K562 (cell line): ENCODE measurements around the gene ADORA2B. TPM values are rescaled to one million over a fixed set of nuclear protein-coding genes. Genes with fewer than 3 reads are reported as not detected.
A peak's percentile ranks its signal among the peaks of the same experiment; 100 is the strongest.

Experiments used
- ATAC-seq: fragments of 200-7000 bp; cut with Tn5 transposase; 3 replicates; pipeline ENCODE4 v1.9.1; 2020; ENCODE audit warnings: moderate library complexity
- BruUV-seq: library from RNA; stranded (reverse); fragments of 400-500 nt; replicated peaks from 2 replicates; lab custom pipeline; 2021; lab: Mats Ljungman, UMichigan
- CTCF ChIA-PET: fragments of 300-600 bp; formaldehyde crosslinking; extraction: SDS; loops from one replicate; lab custom pipeline; 2021; ENCODE audit warnings: low intra/inter-chr PET ratio; lab: Yijun Ruan, JAX
- POLR2A ChIA-PET: fragments of 300-600, 350-650 bp; sonication (Branson Sonifier 250); formaldehyde crosslinking; extraction: SDS; loops from one replicate; lab custom pipeline; 2021; ENCODE audit warnings: antibody characterized with exemption, inconsistent platforms; lab: Yijun Ruan, JAX
- DNase-seq, 4 experiments: peaks; one replicate each; pipeline versions ENCODE4 v3.0.0 to v3.0.0-alpha.2; 2011 to 2018; ENCODE audit warnings: low spot score in 3 of 4, mixed read lengths in 3 of 4; ENCODE audit errors: extremely low read depth in 1 of 4
- FAIRE-seq: peaks from 2 replicates; lab custom pipeline; 2011; peaks lifted over from hg19 to GRCh38; lab: Jason Lieb, UNC
- H2AFZ ChIP-seq: 2 replicates; pipeline ENCODE4 v1.6.0; 2011; ENCODE audit warnings: low read depth, low read length, control low read depth, inconsistent platforms
- H3K27ac ChIP-seq: fragments of 200-600 bp; 3 replicates; pipeline ENCODE4 v1.8.0; 2011; ENCODE audit warnings: low read depth, mild to moderate bottlenecking, control low read depth, inconsistent platforms, low read length, moderate library complexity, mixed read lengths; ENCODE audit errors: extremely low read depth
- H3K27me3 ChIP-seq, 2 experiments: fragments of 300-600 bp in 1 of 2; 2 replicates in 1 of 2; 3 replicates in 1 of 2; pipeline versions ENCODE4 v1.6.0 to v1.8.0; 2011; ENCODE audit warnings: inconsistent platforms in 2 of 2, low read length in 2 of 2, mild to moderate bottlenecking in 1 of 2, mixed read lengths in 1 of 2, moderate library complexity in 1 of 2; ENCODE audit not compliant: control insufficient read depth in 2 of 2, insufficient read depth in 2 of 2
- H3K36me3 ChIP-seq: fragments of 300-600 bp; 3 replicates; pipeline ENCODE4 v1.8.0; 2011; ENCODE audit warnings: mild to moderate bottlenecking, low read length, inconsistent platforms; ENCODE audit not compliant: control insufficient read depth, insufficient read depth
- H3K4me1 ChIP-seq, 2 experiments: fragments of 200-600 bp in 1 of 2; replicated peaks in 1 of 2; 2 replicates in 1 of 2; 3 replicates in 1 of 2; pipeline versions ENCODE4 v1.5.1 to v1.8.0; 2011; ENCODE audit warnings: inconsistent platforms in 2 of 2, low read length in 2 of 2, mild to moderate bottlenecking in 1 of 2, mixed read lengths in 1 of 2, moderate library complexity in 1 of 2; ENCODE audit not compliant: control insufficient read depth in 2 of 2, insufficient read depth in 2 of 2
- H3K4me2 ChIP-seq: 2 replicates; pipeline ENCODE4 v1.6.1; 2011; ENCODE audit warnings: low read length, control low read depth, inconsistent platforms, mixed read lengths; ENCODE audit not compliant: insufficient read depth
- H3K4me3 ChIP-seq: fragments of 200-600 bp; sonication (generic), shearing (Covaris generic); 2 replicates; pipeline ENCODE4 v1.5.1; 2016; ENCODE audit warnings: control low read depth, inconsistent platforms
- H3K79me2 ChIP-seq: fragments of 200-600 bp; 3 replicates; pipeline ENCODE4 v1.8.0; 2011; ENCODE audit warnings: low read length, inconsistent platforms; ENCODE audit not compliant: control insufficient read depth, insufficient read depth
- H3K9ac ChIP-seq, 2 experiments: 2 replicates each; pipeline versions ENCODE4 v1.6.0 to v1.6.1; 2011; ENCODE audit warnings: low read depth in 2 of 2, low read length in 2 of 2, control low read depth in 1 of 2, inconsistent platforms in 1 of 2, mild to moderate bottlenecking in 1 of 2, mixed read lengths in 1 of 2; ENCODE audit not compliant: insufficient read depth in 1 of 2
- H3K9me1 ChIP-seq: one replicate; pipeline ENCODE4 v1.6.0; 2011; ENCODE audit warnings: inconsistent platforms, mild to moderate bottlenecking, low read length, moderate library complexity; ENCODE audit not compliant: control insufficient read depth, insufficient read depth
- H3K9me3 ChIP-seq: replicated peaks from 2 replicates; pipeline ENCODE4 v1.5.1; 2011; ENCODE audit warnings: low read depth, low read length, inconsistent platforms; ENCODE audit not compliant: control insufficient read depth, insufficient read depth
- H4K20me1 ChIP-seq: replicated peaks from 2 replicates; pipeline ENCODE4 v1.6.1; 2011; ENCODE audit warnings: low read length, inconsistent platforms, mixed read lengths; ENCODE audit not compliant: control insufficient read depth, insufficient read depth
- BCL6 ChIP-seq: fragments of 250-450 bp; sonication (Bioruptor Pico); IDR thresholded peaks from 2 replicates; pipeline ENCODE4 v1.4.0; 2020
- CLOCK ChIP-seq: fragments of 250-450 bp; sonication (Bioruptor Pico); IDR thresholded peaks from 2 replicates; pipeline ENCODE4 v1.4.0; 2020; ENCODE audit warnings: mild to moderate bottlenecking, moderate library complexity, borderline replicate concordance
- HES1 ChIP-seq: fragments of 450-650 bp; IDR thresholded peaks from 2 replicates; pipeline ENCODE4 v1.6.1; 2016; ENCODE audit warnings: low read depth, mild to moderate bottlenecking, moderate library complexity
- JUN ChIP-seq, 2 experiments: sonication (generic) in 1 of 2; formaldehyde crosslinking in 1 of 2; IDR thresholded peaks; 2 replicates each; pipeline versions ENCODE4 v1.6.1 to v1.8.0; 2012 to 2022; ENCODE audit warnings: borderline replicate concordance in 2 of 2, mild to moderate bottlenecking in 2 of 2, improper control_type of control experiment in 1 of 2, low read depth in 1 of 2, low read length in 1 of 2, missing genetic modification reagents in 1 of 2
- NBN ChIP-seq: fragments of 450-650 bp; IDR thresholded peaks from 2 replicates; pipeline ENCODE4 v1.6.1; 2016; ENCODE audit warnings: low read depth, mild to moderate bottlenecking
- PKNOX1 ChIP-seq: fragments of 450-650 bp; IDR thresholded peaks from 2 replicates; pipeline ENCODE4 v1.6.1; 2016
- SAP30 ChIP-seq: fragments of 200-600 bp; sonication (generic); IDR thresholded peaks from 2 replicates; pipeline ENCODE4 v1.6.1; 2012; ENCODE audit warnings: borderline replicate concordance, low read depth, mild to moderate bottlenecking, moderate library complexity, low read length, control low read depth, inconsistent platforms; ENCODE audit not compliant: insufficient read depth, poor library complexity, severe bottlenecking
- SMARCC2 ChIP-seq: fragments of 450-650 bp; IDR thresholded peaks from 2 replicates; pipeline ENCODE4 v1.6.1; 2017; ENCODE audit warnings: antibody characterized with exemption, moderate library complexity, mild to moderate bottlenecking, low read depth
- SRSF7 ChIP-seq: fragments of 200-400 bp; formaldehyde crosslinking; optimal IDR thresholded peaks from 2 replicates; pipeline ENCODE3; 2017; ENCODE audit warnings: mild to moderate bottlenecking, low read depth, low read length
- TAL1 ChIP-seq: fragments of 450-650 bp; IDR thresholded peaks from 2 replicates; pipeline ENCODE4 v1.6.1; 2016; ENCODE audit warnings: mild to moderate bottlenecking
- TCF7L2 ChIP-seq: fragments of 150-350 bp; IDR thresholded peaks from 2 replicates; pipeline ENCODE4 v1.6.1; 2016; ENCODE audit warnings: low read depth, mild to moderate bottlenecking, low read length, moderate library complexity
- ZEB2 ChIP-seq: fragments of 450-650 bp; IDR thresholded peaks from 2 replicates; pipeline ENCODE4 v1.6.1; 2016
- ZHX1 ChIP-seq: fragments of 150-350 bp; conservative IDR thresholded peaks from 2 replicates; pipeline ENCODE4 v1.6.1; 2014; ENCODE audit warnings: low read length
- ZKSCAN3 ChIP-seq: fragments of 250-450 bp; sonication (Bioruptor Pico); IDR thresholded peaks from 2 replicates; pipeline ENCODE4 v1.4.0; 2020
- ZNF3 ChIP-seq: fragments of 250-450 bp; sonication (Bioruptor Pico); IDR thresholded peaks from 2 replicates; pipeline ENCODE4 v1.5.0; 2021; ENCODE audit warnings: mild to moderate bottlenecking, moderate library complexity
- ZNF717 ChIP-seq: fragments of 250-450 bp; sonication (Bioruptor Pico); IDR thresholded peaks from 2 replicates; pipeline ENCODE4 v1.5.0; 2021
- WGBS: fragments of 100-300 bp; shearing (Covaris generic); methylation state at CpG from one replicate; pipeline ENCODE4 v1.1.6; 2016; ENCODE audit warnings: low coverage, mixed read lengths; ENCODE audit not compliant: insufficient coverage; ENCODE audit errors: missing lambda C conversion rate; 5-methylcytosine and 5-hydroxymethylcytosine counted together
- in situ Hi-C: fragments of 300-500 bp; cut with MboI; formaldehyde crosslinking; loops from 4 replicates; pipeline ENCODE4 v1.15.0; 2018; ENCODE audit warnings: inconsistent platforms, mixed read lengths
- intact Hi-C: fragments of 100-400 bp; cut with micrococcal nuclease; formaldehyde crosslinking; loops from 2 replicates; pipeline ENCODE4 v1.14.2; 2022
- polyA plus RNA-seq, 8 experiments: library from polyadenylated mRNA; depleted of rRNA in 4 of 8; stranded (reverse) in 5 of 8; unstranded in 3 of 8; fragments of >200 nt; fragmentation: Nextera tagmentation in 2 of 8; fragmentation: Illumina TruSeq in 1 of 8; extraction: Ambion mirVana in 2 of 8; extraction: Trizol in 1 of 8; gene quantifications; 2 replicates each; pipeline versions ENCODE4 v1.2.1 to v1.2.3, GENCODE V29; 2011 to 2014; ENCODE audit warnings: inconsistent platforms in 1 of 8, missing spikeins in 1 of 8
- total RNA-seq, 7 experiments: library from RNA; depleted of rRNA in 6 of 7; stranded (reverse); fragments of >200 nt in 6 of 7; fragmentation: Illumina TruSeq in 2 of 7; extraction: Trizol in 2 of 7; gene quantifications; 2 replicates each; pipeline versions ENCODE4 v1.2.1 to v1.2.3, GENCODE V29; 2011 to 2021; ENCODE audit warnings: low replicate concordance in 1 of 7

ADORA2B gene
- total and polyA plus RNA-seq, 9 of the 15 experiments (the other 6 are each of a cell fraction or from before 2014, with no cell fraction given): 6.4 to 16.6 (median 10.5) TPM

GRCh38 chr17:15978606-15979005 is 33.7 kb downstream of the ADORA2B start:
- FAIRE-seq: no peak
- WGBS: 10% methylated on average over 1 of the region's 1 CpG
- TF ChIP-seq HES1 (no peak), SRSF7 (no peak), ZKSCAN3 (CRISPR knock-in tag) (no peak), ZEB2 (0 out of 2 replicates have a peak, but pooled peaks have one; percentile 12), ZNF3 (CRISPR knock-in tag) (no peak), JUN (IDR thresholded peaks at IDR 0.05; ENCODE audit: borderline replicate concordance, low read depth, low read length) (no peak), JUN (CRISPR knock-in tag; IDR thresholded peaks at IDR 0.05; ENCODE audit: borderline replicate concordance) (no peak), ZHX1 (no peak), SMARCC2 (no peak), PKNOX1 (0 out of 2 replicates have a peak, but pooled peaks have one; percentile 9), TAL1 (no peak), SAP30 (no peak), CLOCK (CRISPR knock-in tag) (no peak), NBN (0 out of 2 replicates have a peak, but pooled peaks have one; percentile 32), TCF7L2 (no peak), ZNF717 (no peak), BCL6 (no peak)

More at GRCh38 chr17:15978606-15979005, 33.7 kb downstream of the ADORA2B start:
- peaks cover 11% of the 10 kb centered on the region for H3K79me2 ChIP-seq
- H4K20me1 ChIP-seq: no peaks in the 10 kb centered on the region
- H3K9me3 ChIP-seq: no peaks in the 10 kb centered on the region
- CTCF ChIA-PET: no interaction called here
- peaks cover 41% of the 10 kb centered on the region; the same call in 2 of the 3 replicates for H3K36me3 ChIP-seq
- intact Hi-C loops: no loop called here
- H3K4me1 ChIP-seq: peaks cover 20 to 34% of the 10 kb centered on the region in 2 experiments; a peak in 4 of 5 replicates
- no peak for ATAC-seq
- H3K4me3 ChIP-seq: no peak overlapping the region
- H2AFZ ChIP-seq: no peak overlapping the region
- no peaks in the 10 kb centered on the region for H3K27me3 ChIP-seq
- no TSS peak for BruUV-seq
- H3K27ac ChIP-seq: peak overlapping the region; percentile 77
- DNase-seq: no peak
- no peaks in the 10 kb centered on the region for H3K9me1 ChIP-seq
- H3K9ac ChIP-seq: no peak overlapping the region
- peak overlapping the region; percentile 32; the same call in 1 of the 2 replicates for H3K4me2 ChIP-seq
- in situ Hi-C loops: no loop called here
- POLR2A ChIA-PET: no interaction called here
